ENCODE measurements around the gene PLSCR2.
"Not testable (repeated sequence)": the region's sequence is repeated elsewhere in the genome, so short reads cannot be mapped to it uniquely, and the experiment has no call there.

PLSCR2 gene

DNA sequence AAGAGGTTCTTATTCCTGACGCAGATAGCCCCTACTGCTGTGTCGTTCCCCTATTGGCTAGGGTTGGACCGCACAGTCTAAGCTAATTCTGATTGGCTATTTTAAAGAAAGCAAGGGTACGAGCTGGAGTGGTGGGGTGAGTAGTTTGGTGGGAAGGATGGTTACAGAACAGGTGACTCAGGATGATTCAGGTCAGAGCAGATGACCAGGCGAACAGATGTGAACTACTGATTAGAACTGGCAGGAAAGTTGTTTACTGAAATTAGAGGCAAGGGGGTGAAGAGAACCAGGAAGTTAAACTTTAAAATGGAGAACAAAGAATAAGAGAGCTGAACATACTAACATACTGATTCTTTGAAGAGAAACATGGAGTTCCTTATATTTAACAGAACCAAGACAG is 56.6 kb downstream of the PLSCR2 start:
- DNase-seq = not testable (repeated sequence)

DNA sequence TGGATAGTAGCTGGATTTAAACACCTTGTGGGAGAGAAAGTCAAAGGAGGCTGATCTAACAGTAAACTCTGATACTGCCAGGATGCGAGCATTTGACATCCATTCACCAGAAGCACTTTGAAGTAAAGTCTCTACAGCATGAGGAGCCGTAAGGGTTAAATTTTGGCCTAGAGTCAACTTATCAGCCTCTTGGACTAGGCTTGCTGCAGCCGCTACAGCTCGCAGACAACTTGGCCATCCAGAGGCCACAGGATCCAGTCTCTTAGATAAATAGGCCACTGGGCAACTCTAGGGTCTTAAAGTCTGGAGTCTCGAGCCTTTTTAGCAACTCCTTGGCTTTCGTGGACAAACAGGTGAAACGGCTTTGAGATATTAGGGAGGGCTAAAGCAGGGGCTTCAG is 61.4 kb downstream of the PLSCR2 start:
- DNase-seq = no peak

DNA sequence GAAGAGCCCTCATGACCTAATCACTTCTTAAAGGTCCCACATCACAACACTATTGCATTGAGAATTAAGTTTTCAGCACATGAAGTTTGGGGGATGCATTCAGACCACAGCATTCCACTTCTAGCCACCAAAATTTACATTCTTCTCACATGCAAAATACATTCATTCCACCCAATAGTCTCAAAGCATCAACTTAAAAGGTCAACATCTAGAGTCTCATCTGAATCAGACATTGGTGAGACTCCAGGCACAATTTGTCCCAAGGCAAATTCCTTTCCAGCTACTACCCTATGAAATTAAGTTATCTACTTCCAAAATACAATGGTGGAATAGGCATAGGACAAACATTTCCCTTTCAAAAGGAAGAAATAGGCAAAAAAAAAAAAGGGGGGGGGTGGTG is 64.9 kb downstream of the PLSCR2 start:
- DNase-seq = no peak

DNA sequence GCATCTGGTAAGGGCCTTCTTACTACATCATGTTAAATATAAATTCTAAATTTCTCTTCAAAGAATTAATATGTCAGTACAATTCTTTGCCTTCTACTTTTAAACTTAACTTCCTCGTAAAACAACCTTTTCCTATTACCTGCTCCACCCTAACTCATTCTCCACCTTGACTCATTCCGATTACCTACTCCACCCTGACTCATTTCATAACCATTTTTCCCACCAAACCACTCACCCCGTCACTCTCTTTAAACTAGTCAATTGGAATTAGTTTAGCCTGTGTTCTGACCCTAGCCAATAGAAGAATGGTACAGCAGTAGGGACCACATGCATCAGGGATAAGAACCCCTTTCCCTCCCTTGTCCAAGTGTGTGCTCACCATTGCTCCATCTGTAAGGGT is 65.6 kb downstream of the PLSCR2 start:
- DNase-seq = no peak

DNA sequence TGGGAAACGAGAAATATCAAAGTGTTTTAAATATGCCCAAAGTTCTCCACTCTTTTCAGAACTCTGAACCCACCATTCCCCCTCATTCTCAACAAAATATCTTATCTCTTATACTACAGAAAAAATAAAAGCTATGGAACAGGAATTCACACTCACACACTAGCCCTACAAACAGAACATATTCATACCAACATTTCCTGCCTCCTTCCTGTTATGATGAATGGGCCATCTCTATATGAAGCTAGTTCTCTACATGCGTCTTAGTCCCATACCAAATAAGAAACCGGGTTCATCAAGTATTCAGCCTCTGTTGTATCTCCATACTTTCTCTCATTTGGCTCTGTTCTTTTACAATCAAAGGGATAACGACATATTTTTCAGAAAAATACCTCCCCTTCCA is 72.6 kb downstream of the PLSCR2 start:
- DNase-seq = no peak

DNA sequence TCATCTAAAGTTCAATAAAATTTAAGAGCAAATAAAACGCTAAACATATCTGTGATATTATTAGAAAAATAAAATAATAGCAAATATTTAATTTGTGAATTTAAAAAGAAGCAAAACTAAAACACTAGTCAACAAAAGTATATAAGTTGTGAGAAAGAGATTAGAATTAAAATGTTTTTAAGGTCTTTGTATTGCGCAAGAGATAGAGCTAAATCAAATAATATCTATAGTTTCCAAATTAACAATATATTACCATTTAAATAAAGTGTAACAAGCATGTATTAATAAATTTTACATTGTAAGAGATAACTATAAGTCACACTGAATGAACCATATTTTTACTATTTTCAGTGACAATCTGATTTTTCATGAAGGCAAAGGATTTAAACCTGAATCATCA is 74.2 kb downstream of the PLSCR2 start:
- DNase-seq = no peak

DNA sequence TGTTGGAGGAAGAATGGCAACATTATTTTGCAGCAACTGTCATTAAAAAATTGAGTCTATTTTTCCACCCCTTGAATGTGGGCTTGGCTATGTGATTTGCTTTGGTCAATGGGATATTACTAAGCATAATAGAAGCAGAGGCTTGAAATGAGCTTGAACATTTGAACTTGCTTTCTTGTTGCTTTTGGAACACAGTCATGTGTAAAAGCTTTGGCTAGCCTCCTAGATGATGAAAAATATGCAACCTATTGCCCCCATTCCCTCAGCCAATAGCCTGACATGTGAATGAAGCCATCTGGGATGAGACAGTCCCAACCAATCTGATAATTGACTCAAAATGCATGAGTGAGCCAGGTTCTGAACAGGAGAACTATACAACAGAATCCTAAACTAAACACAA is 78.4 kb downstream of the PLSCR2 start:
- no peak for DNase-seq

DNA sequence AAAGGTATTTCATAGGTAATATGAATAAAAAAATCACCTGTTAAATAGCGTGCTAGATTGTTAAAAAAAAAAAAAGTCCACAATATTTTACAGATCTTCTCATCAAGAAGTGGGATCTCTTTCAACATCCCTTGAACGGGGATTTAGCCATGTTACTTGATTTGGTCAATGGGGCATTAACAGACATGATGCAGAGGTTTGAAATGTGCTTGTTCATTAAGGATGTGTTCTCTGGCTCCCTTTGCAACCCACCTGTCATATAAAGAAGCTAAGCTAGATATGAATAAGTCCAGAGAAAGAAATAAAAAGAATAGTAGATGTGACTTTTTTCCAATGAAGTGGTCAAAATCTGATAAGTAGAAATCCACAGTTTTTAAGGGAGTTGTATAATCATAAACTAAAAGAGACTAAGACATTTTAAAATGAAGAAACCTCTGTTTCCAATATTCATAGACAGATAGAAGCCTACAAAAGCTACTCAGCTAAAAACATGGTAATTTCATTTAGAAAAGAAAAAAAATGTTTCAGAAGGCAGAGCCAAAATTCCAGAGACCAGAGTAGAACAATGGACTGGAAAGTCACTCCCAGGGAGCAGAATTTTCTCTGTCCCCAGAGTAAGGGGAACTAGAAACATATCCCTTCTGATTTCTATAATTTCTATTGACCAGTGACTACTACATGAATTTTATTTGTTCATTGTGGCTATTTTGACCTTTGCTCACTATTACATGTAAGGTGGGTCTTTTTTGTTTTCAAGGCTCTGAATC is 79.2 kb downstream of the PLSCR2 start:
- DNase-seq = no peak

DNA sequence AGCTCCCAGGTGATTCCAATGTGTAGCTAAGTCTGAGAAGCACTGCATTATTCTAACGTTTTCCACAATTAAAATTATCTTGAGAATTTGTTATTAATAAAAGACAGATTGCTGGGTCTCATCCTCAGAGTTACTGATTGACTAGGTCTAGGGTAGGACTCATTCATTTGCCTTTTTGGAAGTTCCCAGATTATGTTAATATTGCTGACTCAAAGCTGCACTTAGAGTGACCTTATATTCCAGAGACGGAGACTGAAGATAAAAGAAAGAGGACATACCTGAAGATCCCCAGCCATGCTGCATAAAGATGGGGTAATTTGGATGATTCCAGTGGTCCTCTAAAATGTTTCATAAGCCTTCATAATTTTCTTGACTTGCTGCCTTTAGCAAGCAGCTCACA is 81.8 kb downstream of the PLSCR2 start:
- no peak for DNase-seq

DNA sequence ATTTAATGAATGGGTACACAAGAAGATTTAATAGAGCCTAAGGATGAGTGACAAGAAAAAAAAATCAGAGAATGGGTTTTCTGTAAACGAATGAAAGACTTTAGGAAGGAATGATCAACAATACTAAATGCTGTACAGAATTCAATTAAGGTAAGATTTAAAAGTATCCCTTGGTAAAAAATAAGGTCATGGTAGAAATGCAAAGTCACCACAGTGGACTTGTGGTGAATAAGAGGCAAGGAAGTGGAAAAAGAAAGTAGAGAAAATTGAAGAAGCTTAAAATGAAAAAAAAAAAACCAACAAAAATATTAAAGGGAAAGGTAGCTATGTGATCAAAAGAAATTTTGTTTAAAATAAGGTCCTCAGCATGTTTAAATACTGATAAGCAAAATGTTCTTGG is 82.4 kb downstream of the PLSCR2 start:
- no peak for DNase-seq

DNA sequence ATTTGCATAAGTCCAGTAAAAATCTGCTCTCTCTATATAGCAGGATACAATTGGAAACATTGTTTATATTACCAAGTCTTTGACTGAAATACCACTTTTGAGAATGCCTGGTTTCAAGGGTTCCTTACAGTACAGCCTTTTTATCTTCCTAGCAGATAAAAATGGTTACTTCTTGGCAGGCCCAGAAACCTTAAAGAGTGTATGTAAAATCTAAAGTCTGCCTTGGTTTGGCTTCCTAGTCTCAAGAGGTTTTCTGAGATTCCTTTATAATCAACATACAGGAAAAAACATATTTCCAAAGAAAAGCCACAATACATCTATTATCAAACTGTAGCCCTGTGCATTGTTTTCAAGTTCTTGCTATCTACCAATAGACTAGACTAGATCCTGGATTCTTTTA is 84.6 kb downstream of the PLSCR2 start:
- DNase-seq = no peak

Data from activated effector memory CD4-positive, alpha-beta T cell treated with anti-CD3 and anti-CD28 coated beads, Interleukin-2, amount 50 U/mL, for 16 hours (primary cell).